HEK293 (cell line): ENCODE results near the gene NEMP2.

Source experiments
- CTCF ChIA-PET: fragments of 350-600 bp; formaldehyde crosslinking; extraction: SDS; loops from one replicate; lab custom pipeline; 2021; ENCODE audit warnings: antibody characterized with exemption; lab: Yijun Ruan, JAX
- POLR2A ChIA-PET: fragments of 300-600 bp; formaldehyde crosslinking; extraction: SDS; loops from one replicate; lab custom pipeline; 2020; ENCODE audit warnings: antibody characterized with exemption, inconsistent platforms; lab: Yijun Ruan, JAX
- H3K27ac ChIP-seq: fragments of 200-500 bp; sonication (Bioruptor generic); 2 replicates; pipeline ENCODE4 v1.5.1; 2014; ENCODE audit warnings: low read depth, low read length, control low read depth, inconsistent platforms; ENCODE audit errors: extremely low read depth
- H3K36me3 ChIP-seq, 2 experiments: fragments of 200-500 bp in 1 of 2; sonication (Bioruptor generic) in 1 of 2; 1 replicate in 1 of 2; 2 replicates in 1 of 2; pipeline ENCODE4 v1.5.1; 2014 to 2017; ENCODE audit warnings: inconsistent platforms in 2 of 2, low read length in 2 of 2; ENCODE audit not compliant: control insufficient read depth in 2 of 2, insufficient read depth in 1 of 2
- H3K4me1 ChIP-seq: fragments of 200-500 bp; sonication (Bioruptor generic); 2 replicates; pipeline ENCODE4 v1.5.1; 2014; ENCODE audit warnings: mild to moderate bottlenecking, low read length, inconsistent platforms; ENCODE audit not compliant: control insufficient read depth, insufficient read depth
- H3K4me3 ChIP-seq: 2 replicates; pipeline ENCODE4 v1.5.1; 2011; ENCODE audit warnings: low read depth, mild to moderate bottlenecking, control low read depth, low read length, moderate library complexity
- H3K9me3 ChIP-seq: fragments of 200-500 bp; sonication (Bioruptor generic); 2 replicates; pipeline ENCODE4 v1.5.1; 2014; ENCODE audit warnings: low read depth, low read length, inconsistent platforms; ENCODE audit not compliant: control insufficient read depth, insufficient read depth
- ELK4 ChIP-seq: IDR thresholded peaks from 2 replicates; pipeline ENCODE4 v1.6.1; 2011; ENCODE audit warnings: mild to moderate bottlenecking, low read depth, low read length, borderline replicate concordance
- FEZF1 ChIP-seq: fragments of 450-650 bp; formaldehyde crosslinking; IDR thresholded peaks from 2 replicates; pipeline ENCODE4 v1.5.1; 2016; ENCODE audit warnings: missing biosample characterization, missing genetic modification characterization
- HOXA7 ChIP-seq: sonication (generic); formaldehyde crosslinking; IDR thresholded peaks from 2 replicates; pipeline ENCODE4 v1.8.1; 2022; ENCODE audit warnings: missing genetic modification reagents, borderline replicate concordance
- KLF7 ChIP-seq: fragments of 450-650 bp; formaldehyde crosslinking; IDR thresholded peaks from 2 replicates; pipeline ENCODE4 v1.5.1; 2016; ENCODE audit warnings: missing biosample characterization, missing genetic modification characterization, borderline replicate concordance
- MEIS1 ChIP-seq: sonication (generic); formaldehyde crosslinking; IDR thresholded peaks from 2 replicates; pipeline ENCODE4 v1.8.1; 2022; ENCODE audit warnings: missing genetic modification reagents, mild to moderate bottlenecking, borderline replicate concordance
- PRDM10 ChIP-seq: fragments of 450-650 bp; formaldehyde crosslinking; IDR thresholded peaks from 2 replicates; pipeline ENCODE4 v1.5.1; 2016; ENCODE audit warnings: missing biosample characterization, missing genetic modification characterization
- PRDM4 ChIP-seq: fragments of 450-650 bp; formaldehyde crosslinking; IDR thresholded peaks from 2 replicates; pipeline ENCODE4 v1.5.1; 2017; ENCODE audit warnings: missing biosample characterization, missing genetic modification characterization
- PRDM6 ChIP-seq: fragments of 450-650 bp; formaldehyde crosslinking; IDR thresholded peaks from 2 replicates; pipeline ENCODE4 v1.5.1; 2017; ENCODE audit warnings: missing biosample characterization, missing genetic modification characterization
- ZNF10 ChIP-seq: fragments of 450-650 bp; formaldehyde crosslinking; IDR thresholded peaks from 2 replicates; pipeline ENCODE4 v1.5.1; 2017; ENCODE audit warnings: missing biosample characterization, missing genetic modification characterization
- ZNF140 ChIP-seq: fragments of 450-650 bp; formaldehyde crosslinking; IDR thresholded peaks from 2 replicates; pipeline ENCODE4 v1.5.1; 2016; ENCODE audit warnings: missing biosample characterization, missing genetic modification characterization
- ZNF24 ChIP-seq: fragments of 450-650 bp; formaldehyde crosslinking; IDR thresholded peaks from 2 replicates; pipeline ENCODE4 v1.5.1; 2016; ENCODE audit warnings: missing biosample characterization, missing genetic modification characterization
- ZNF280C ChIP-seq: fragments of 450-650 bp; formaldehyde crosslinking; IDR thresholded peaks from 2 replicates; pipeline ENCODE4 v1.5.1; 2016; ENCODE audit warnings: missing biosample characterization, missing genetic modification characterization
- ZNF362 ChIP-seq: fragments of 450-650 bp; formaldehyde crosslinking; IDR thresholded peaks from 2 replicates; pipeline ENCODE4 v1.5.1; 2016; ENCODE audit warnings: missing biosample characterization, missing genetic modification characterization
- ZNF513 ChIP-seq: fragments of 450-650 bp; IDR thresholded peaks from 2 replicates; pipeline ENCODE4 v1.5.1; 2018; ENCODE audit warnings: missing biosample characterization, missing genetic modification characterization
- ZNF624 ChIP-seq: fragments of 450-650 bp; formaldehyde crosslinking; IDR thresholded peaks from 2 replicates; pipeline ENCODE4 v1.5.1; 2017; ENCODE audit warnings: missing biosample characterization, missing genetic modification characterization
- ZNF670 ChIP-seq: fragments of 450-650 bp; formaldehyde crosslinking; IDR thresholded peaks from 2 replicates; pipeline ENCODE4 v1.5.1; 2016; ENCODE audit warnings: missing biosample characterization, missing genetic modification characterization, low read depth
- ZNF785 ChIP-seq: fragments of 450-650 bp; formaldehyde crosslinking; IDR thresholded peaks from 2 replicates; pipeline ENCODE4 v1.5.1; 2016; ENCODE audit warnings: missing biosample characterization, missing genetic modification characterization
- ZNF830 ChIP-seq: fragments of 450-650 bp; IDR thresholded peaks from 2 replicates; pipeline ENCODE4 v1.5.0; 2018; ENCODE audit warnings: missing biosample characterization, missing genetic modification characterization, low read depth, mild to moderate bottlenecking, moderate library complexity
- ZSCAN4 ChIP-seq: fragments of 450-650 bp; formaldehyde crosslinking; IDR thresholded peaks from 2 replicates; pipeline ENCODE4 v1.5.1; 2017; ENCODE audit warnings: missing biosample characterization, missing genetic modification characterization

NEMP2 gene

GRCh38 chr2:190582019-190582418, 47.5 kb upstream of the NEMP2 start (continued):
- TF ChIP-seq PRDM10 (tag by site-specific recombination) = no peak
- no peak for TF ChIP-seq ZNF24 (tag by site-specific recombination)
- no peak for TF ChIP-seq ELK4

GRCh38 chr2:190579915-190580846, 45.7 kb upstream of the NEMP2 start:
- Histone ChIP-seq H3K4me1 (peaks cover 6% of the 10 kb centered on the region), H3K9me3 (no peaks in the 10 kb centered on the region), H3K27ac (no peak overlapping the region), H3K4me3 (no peak overlapping the region), H3K36me3 (no peaks in the 10 kb centered on the region)
- ChIA-PET POLR2A (no interaction called here), CTCF (no interaction called here)
- TF ChIP-seq HOXA7 (CRISPR knock-in tag) = no peak
- no peak for TF ChIP-seq MEIS1 (CRISPR knock-in tag)
- no peak for TF ChIP-seq ZNF785
- no peak for TF ChIP-seq ZNF280C
- no peak for TF ChIP-seq ZNF624 (tag by site-specific recombination)
- TF ChIP-seq ZNF513 (tag by site-specific recombination) = no peak
- no peak for TF ChIP-seq PRDM6
- no peak for TF ChIP-seq ZNF362 (tag by site-specific recombination)
- TF ChIP-seq PRDM4 (tag by site-specific recombination) = no peak
- TF ChIP-seq ZNF140 = no peak
- no peak for TF ChIP-seq ZNF670
- no peak for TF ChIP-seq ZNF10
- no peak for TF ChIP-seq KLF7 (tag by site-specific recombination)
- TF ChIP-seq ZSCAN4 (tag by site-specific recombination) = no peak
- no peak for TF ChIP-seq FEZF1 (tag by site-specific recombination)
- no peak for TF ChIP-seq ZNF830 (tag by site-specific recombination)
